Suprapubic skin (tissue), 3 donors: Measurements from ENCODE around the gene CLMP.

Experiments
- POLR2A ChIP-seq, 2 donors: fragments of 450-650 bp; IDR thresholded peaks; one replicate each; pipeline ENCODE4 v1.6.1; 2017; ENCODE audit warnings: antibody characterized with exemption in 2 of 2, mild to moderate bottlenecking in 2 of 2, moderate library complexity in 2 of 2
- TF ChIP-seq, protein P1 (sequence below), 2 donors: fragments of 200-600 bp in 1 of 2; fragments of 450-650 bp in 1 of 2; sonication (generic) in 1 of 2; IDR thresholded peaks; one replicate each; pipeline ENCODE4 v1.5.1; 2016 to 2019; ENCODE audit warnings: antibody characterized with exemption in 2 of 2, mild to moderate bottlenecking in 1 of 2, moderate library complexity in 1 of 2

DNA sequence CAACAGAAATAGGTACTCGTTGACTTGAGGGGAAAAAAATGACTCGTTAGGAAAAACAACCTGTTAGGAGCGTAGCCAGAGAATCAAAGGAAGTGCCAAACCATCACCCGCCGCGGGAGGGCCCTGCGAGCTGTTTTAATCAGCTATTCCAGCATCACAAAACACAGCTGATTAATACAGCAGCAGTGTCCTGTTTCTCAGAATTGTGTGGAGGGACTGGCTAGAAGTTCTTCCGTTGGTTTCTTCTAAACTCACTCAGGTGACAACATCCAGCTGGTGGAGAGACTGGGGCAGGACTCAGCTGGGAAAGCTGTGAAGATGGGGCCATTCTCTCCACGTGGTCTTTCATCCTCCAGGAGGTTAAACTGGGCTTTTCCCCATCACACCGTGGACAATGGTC is 161.2 kb downstream of the CLMP start:
- TF ChIP-seq, protein P1, sequence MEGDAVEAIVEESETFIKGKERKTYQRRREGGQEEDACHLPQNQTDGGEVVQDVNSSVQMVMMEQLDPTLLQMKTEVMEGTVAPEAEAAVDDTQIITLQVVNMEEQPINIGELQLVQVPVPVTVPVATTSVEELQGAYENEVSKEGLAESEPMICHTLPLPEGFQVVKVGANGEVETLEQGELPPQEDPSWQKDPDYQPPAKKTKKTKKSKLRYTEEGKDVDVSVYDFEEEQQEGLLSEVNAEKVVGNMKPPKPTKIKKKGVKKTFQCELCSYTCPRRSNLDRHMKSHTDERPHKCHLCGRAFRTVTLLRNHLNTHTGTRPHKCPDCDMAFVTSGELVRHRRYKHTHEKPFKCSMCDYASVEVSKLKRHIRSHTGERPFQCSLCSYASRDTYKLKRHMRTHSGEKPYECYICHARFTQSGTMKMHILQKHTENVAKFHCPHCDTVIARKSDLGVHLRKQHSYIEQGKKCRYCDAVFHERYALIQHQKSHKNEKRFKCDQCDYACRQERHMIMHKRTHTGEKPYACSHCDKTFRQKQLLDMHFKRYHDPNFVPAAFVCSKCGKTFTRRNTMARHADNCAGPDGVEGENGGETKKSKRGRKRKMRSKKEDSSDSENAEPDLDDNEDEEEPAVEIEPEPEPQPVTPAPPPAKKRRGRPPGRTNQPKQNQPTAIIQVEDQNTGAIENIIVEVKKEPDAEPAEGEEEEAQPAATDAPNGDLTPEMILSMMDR (IDR thresholded peaks at IDR 0.05) = no peak
- no peak for TF ChIP-seq POLR2A (IDR thresholded peaks at IDR 0.05)
